GM21390 (cell line): ENCODE results near the gene FAT2.

Experiments used
- ATAC-seq: cut with Tn5 transposase; IDR thresholded peaks from one replicate; pipeline ENCODE4 v1.9.1; 2021; ENCODE audit not compliant: unreplicated experiment

Gene FAT2, protein sequence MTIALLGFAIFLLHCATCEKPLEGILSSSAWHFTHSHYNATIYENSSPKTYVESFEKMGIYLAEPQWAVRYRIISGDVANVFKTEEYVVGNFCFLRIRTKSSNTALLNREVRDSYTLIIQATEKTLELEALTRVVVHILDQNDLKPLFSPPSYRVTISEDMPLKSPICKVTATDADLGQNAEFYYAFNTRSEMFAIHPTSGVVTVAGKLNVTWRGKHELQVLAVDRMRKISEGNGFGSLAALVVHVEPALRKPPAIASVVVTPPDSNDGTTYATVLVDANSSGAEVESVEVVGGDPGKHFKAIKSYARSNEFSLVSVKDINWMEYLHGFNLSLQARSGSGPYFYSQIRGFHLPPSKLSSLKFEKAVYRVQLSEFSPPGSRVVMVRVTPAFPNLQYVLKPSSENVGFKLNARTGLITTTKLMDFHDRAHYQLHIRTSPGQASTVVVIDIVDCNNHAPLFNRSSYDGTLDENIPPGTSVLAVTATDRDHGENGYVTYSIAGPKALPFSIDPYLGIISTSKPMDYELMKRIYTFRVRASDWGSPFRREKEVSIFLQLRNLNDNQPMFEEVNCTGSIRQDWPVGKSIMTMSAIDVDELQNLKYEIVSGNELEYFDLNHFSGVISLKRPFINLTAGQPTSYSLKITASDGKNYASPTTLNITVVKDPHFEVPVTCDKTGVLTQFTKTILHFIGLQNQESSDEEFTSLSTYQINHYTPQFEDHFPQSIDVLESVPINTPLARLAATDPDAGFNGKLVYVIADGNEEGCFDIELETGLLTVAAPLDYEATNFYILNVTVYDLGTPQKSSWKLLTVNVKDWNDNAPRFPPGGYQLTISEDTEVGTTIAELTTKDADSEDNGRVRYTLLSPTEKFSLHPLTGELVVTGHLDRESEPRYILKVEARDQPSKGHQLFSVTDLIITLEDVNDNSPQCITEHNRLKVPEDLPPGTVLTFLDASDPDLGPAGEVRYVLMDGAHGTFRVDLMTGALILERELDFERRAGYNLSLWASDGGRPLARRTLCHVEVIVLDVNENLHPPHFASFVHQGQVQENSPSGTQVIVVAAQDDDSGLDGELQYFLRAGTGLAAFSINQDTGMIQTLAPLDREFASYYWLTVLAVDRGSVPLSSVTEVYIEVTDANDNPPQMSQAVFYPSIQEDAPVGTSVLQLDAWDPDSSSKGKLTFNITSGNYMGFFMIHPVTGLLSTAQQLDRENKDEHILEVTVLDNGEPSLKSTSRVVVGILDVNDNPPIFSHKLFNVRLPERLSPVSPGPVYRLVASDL (N-terminal part only)

DNA sequence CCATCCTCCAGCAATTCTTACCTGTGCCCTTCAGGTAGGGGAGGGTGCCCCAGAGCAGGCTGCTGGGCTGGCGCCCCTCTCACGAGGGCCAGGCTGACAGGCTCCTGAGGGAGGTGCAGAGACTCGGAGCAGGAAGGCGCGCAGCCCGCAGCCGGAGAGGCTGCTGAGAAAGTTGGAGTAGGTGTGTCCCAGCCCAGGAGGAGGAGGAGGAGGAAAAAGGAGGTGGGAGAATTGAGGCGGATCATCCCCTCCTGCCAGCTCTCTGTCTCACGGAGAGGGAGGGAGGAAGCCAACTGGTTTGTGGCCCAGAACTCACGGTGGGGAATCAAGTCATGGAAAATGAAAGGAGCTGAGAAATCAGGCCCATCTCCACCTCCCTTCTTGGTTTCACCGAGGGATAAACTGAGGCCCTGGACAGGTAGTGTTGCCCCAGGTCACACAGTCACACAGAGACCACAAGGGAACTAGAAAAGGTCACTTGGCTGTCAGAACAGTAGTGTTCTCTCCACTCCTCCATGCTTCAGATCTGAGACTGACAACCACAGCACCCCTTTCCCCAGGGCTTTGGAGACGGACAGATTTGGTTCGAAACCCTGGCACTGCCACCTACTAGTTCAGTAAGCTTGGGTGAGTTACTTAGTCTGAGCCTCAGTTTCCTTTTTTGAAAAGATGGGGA is at the start of gene FAT2:
FAT2 (minus strand) TSS at position 188 of the 676 bp plus-strand sequence. CDS start 22,400 bp downstream, outside the sequence.
- no peak for ATAC-seq

DNA sequence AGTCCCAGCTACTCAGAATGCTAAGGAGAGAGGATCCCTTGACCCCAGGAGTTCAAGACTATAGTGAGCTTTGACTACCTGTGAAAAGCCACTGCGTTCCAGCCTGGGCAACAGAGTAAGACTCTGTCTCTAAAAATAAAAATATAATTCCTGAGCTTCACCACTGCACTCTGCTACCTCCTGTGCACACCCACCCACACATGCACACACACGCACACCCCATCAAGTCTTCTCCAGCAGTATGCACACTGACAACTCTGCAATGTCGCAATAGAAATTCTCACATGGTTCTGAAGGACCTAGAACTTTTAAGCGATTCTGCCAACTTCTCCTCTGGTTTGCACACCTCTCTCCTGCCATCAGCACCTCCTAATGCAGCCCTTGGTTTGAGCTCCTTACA is 47.5 kb upstream of the FAT2 start:
- no peak for ATAC-seq

- ATAC-seq = no peak
Observed at GRCh38 chr5:151637676-151638075, 46.5 kb upstream of the FAT2 start.

- no peak for ATAC-seq
Observed at GRCh38 chr5:151633892-151634291, 42.8 kb upstream of the FAT2 start.

- no peak for ATAC-seq
Observed at GRCh38 chr5:151632941-151633340, 41.8 kb upstream of the FAT2 start.

GRCh38 chr5:151632524-151632923 is 41.4 kb upstream of the FAT2 start:
- ATAC-seq = no peak

GRCh38 chr5:151631941-151632340 is 40.8 kb upstream of the FAT2 start:
- no peak for ATAC-seq

- ATAC-seq = no peak
Observed at GRCh38 chr5:151630088-151630487, 39.0 kb upstream of the FAT2 start.

- ATAC-seq = no peak
Observed at GRCh38 chr5:151628112-151628823, 37.1 kb upstream of the FAT2 start.

- ATAC-seq = no peak
Observed at GRCh38 chr5:151627650-151628049, 36.5 kb upstream of the FAT2 start.

DNA sequence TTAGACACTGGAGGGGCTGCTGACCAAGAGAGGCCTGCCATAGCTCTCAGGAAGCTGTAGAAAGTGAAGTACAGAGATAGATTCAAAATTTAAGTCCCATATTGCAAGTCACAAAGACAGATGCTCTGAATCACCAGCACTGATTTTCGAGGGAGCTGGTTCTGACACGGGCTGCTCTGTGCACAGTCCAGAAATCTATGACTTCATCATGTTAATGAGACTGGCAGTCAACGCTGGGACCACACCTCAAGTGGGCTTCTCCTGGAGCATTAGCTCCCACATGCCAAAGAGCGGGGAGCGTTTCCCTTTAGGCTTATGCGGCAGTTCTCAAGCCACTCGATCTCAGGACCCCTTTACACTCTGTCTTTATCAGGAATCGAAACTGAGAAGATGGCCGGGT is 34.2 kb upstream of the FAT2 start:
- no peak for ATAC-seq

DNA sequence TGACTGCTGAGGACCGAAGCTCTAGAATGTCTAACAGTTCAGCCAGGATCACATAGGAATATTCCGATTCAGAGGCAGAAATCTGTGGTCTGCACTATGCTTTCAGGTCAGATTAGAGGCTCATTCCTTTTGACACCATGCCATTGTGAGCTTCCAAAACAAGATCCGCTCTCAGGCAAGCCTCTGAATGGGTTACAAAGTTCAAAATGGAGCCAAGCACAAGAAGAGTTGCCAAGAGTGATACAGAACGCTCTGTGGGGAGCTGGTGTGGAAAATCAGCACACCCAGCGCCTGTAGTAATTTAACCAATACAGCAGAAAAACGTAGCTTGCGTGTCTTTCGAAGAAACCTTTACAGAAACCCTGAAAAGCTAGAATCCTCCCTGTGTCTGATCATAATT is 33.3 kb upstream of the FAT2 start:
- ATAC-seq = no peak

- ATAC-seq = no peak
Observed at GRCh38 chr5:151622367-151623088, 31.4 kb upstream of the FAT2 start.

GRCh38 chr5:151620461-151620840 is 29.3 kb upstream of the FAT2 start:
- ATAC-seq = no peak

- ATAC-seq = no peak
Observed at GRCh38 chr5:151619812-151620460, 28.8 kb upstream of the FAT2 start.

GRCh38 chr5:151618907-151619306 is 27.8 kb upstream of the FAT2 start:
- no peak for ATAC-seq

DNA sequence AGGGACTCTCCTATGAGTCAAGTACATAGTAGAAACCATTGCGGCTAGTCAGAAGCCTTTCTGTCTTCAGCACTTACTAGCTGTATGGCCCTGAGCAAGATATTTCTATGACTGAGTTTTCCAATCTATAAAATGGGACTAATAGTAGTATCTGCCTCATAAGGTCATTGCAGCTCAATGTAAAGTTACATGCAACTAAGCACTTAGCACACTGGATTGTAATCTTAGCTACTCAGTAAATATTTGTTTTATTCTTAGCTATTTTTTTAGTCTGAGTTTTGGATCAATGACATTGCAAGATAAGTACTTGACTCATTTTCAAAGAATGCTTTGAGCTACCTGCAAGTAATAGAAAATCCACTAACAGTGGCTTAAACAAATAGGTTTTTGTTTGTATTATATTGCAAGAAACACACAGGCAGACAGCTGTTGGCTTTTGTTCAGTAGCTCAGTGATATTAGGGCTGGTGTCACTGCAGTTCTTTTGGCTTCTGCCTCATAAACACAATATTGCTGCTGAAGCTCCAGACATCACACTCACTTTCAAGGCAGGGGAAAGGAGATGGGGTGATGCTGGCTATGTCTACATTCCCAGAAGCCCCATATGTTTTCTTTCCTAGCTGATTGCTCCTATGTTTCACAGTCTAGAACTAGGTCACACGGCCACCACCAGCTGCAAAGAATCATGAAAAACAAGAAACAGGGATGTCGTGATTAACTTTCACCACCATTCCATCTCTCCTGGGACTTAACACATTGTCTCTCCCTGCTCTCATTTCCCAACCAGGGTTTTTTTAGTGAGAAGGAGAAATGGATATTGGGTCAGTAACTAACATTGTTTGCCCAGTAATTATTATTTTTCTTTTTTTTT is 26.9 kb upstream of the FAT2 start:
- ATAC-seq = no peak

GRCh38 chr5:151617383-151617840 is 26.3 kb upstream of the FAT2 start:
- ATAC-seq = no peak
